ENCODE results near the gene BTC.
"Not testable (repeated sequence)": the region's sequence is repeated elsewhere in the genome, so short reads cannot be mapped to it uniquely, and the experiment has no call there.

Gene BTC

DNA sequence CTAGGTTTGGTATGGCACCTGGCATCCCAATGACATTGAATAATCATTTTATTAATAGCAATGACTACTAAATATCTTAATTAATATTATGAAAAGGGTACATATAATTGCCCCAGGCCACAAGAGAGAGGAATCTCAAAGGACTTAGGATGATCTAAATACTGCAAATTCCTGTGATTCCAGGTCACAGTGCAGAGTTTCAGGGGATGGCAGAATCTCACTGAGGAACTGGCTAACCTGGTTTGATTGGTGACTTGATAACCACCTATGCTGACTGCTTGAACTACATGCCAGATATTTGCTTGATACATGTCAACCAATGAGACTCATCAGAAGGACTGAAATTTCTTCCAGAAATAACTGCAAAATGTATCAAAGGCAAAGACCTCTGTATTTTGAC, 37.2 kb downstream of the BTC start:
- DNase-seq (ENCODE audit: low spot score), result no peak

GRCh38 chr4:74755486-74755885, 38.8 kb downstream of the BTC start:
- no peak for DNase-seq (ENCODE audit: low spot score)

GRCh38 chr4:74754218-74754617, 40.1 kb downstream of the BTC start:
- no peak for DNase-seq (ENCODE audit: low spot score)

DNA sequence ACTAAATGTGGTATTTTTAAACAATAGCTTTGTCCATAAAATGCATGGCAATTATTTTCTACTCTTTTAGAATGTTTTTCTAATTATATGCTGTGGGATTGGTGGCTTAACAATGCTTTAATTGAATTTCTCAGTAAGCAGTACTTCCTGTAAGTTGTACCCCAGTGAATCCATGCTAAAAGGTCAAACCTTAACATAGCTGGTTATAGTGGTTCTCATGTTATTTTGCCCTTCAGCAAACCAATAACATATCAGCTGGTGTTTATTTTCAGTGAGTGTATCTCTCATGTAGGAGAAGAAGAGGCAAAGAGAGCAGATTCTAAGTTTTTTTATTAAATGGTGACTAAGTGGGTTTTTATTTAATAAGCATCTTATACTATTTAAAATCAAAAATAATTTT, 41.5 kb downstream of the BTC start:
- no peak for DNase-seq (ENCODE audit: low spot score)

DNA sequence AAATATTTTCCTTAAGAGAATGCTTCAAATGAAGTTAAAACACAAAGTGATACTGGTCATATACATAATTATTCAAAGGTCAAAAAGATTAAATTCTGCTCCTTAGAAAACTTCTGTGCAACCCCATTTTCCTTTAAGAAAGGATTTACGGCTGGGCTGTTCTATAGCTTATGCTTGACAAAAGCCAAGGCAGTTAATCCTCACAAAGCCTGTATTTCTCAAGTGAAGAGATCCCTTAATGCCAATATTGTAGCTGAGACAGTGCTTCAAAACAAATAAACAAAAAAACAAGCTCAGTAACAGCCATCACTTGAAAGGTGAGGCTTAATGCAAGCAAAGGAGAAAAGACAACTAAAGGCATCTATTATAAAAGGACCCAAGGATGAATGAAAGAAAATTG, 42.5 kb downstream of the BTC start:
- no peak for DNase-seq (ENCODE audit: low spot score)

DNA sequence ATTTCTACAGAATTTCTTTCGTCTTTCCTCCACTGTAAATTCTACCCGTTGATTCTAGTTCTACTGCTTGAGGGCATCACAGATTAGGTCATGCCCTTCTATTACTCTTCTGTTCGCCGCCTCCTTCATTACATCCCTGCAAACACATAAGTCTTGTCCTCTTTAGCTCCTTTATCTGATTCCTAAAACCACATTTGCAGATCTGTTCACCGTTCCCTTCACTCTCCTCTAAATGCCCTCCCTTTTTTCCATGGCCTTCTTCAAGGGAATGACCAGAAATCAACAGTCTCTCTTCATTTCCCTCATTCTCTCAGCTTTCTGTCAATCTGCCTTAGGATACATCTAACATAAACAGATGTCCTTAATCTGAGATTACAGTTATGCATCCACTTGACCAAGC, 43.1 kb downstream of the BTC start:
- DNase-seq (ENCODE audit: low spot score), result no peak

DNA sequence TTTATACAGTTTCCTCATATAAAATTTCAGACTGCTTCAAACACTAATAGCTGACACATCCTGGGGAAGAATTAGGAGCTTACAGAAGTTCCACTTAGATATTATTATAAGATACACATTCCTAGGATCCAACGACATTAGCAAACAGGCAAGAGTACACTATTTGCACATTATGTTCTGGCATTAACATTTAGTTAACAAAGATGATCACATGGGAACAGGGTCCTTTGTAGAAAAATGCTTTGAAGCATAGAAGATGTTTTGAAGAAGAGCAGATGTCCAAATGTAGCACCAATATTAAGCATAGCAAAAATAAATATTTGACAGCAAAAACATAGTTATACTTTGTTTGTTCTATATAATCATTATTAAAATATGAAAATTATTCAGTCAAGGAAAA, 52.1 kb downstream of the BTC start:
- no peak for DNase-seq (ENCODE audit: low spot score)

DNA sequence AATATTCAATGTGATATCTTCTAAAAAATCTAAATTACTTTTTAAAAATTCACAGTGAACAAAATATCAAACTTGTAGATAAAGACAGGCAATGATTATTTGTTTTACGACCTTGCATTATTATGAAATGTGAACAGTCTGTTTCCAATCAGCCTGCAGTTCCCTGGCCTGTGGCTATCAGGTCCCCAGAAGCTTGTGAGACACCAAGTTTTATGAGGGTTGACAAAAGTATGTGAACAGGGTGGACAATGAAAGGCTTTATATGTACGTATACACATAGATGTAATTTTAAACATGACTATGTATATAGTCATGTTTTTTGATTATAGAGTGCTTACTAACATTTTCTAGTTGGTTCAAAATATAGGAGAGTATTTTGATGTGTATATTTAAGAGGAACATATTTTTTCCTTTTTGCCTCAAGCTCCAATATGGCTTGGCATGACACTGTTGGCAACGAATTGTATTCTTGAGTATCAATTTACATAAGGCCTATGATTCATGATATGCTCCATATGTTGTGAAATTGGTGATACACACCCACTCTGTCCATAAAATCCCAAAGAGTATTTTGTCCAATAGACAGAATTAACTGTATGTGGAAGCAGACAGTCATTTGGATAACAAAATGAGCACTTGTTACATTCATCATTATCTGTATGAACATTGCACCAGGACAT, 55.7 kb downstream of the BTC start:
- DNase-seq (ENCODE audit: low spot score), result no peak

DNA sequence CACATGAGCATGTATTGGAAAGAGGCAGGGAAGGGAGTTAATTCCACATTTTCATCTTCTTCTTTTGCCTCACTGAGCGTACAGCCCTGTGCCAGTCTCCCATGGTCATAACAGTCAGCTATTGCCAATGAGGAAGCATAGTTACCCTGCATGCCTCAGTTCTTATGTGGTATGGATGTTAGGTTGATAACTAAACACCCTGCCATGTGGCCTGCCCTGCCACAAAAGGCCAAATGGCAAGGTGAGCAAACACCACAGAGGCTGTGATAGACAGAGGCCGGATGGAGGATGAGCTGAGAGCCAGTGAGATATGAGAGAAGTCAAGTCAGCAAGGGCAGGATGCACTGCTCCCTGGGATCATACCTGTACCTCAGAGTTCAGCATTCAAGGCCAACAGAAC, 59.3 kb downstream of the BTC start:
- DNase-seq (ENCODE audit: low spot score), result no peak

GRCh38 chr4:74733756-74734155, 60.6 kb downstream of the BTC start:
- DNase-seq (ENCODE audit: low spot score), result no peak

GRCh38 chr4:74724979-74725378, 69.3 kb downstream of the BTC start:
- DNase-seq (ENCODE audit: low spot score), result no peak

DNA sequence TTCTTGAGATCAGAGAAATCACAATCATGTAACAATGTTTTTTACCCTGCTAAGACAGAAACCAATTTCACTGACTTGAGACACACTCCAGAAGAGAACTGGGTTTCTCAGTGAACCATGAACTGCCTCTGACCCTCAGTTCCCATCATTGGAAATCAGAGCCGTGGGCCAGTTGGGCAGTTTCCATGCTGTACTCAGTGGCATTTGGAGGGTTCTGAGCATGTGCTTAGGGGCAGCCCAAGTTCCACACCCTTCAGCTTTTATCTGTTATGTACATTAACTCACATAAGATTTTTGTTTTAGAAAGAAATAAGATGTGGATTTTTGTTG, 77.9 kb downstream of the BTC start:
- no peak for DNase-seq (ENCODE audit: low spot score)

GRCh38 chr4:74715706-74716435, 78.5 kb downstream of the BTC start:
- DNase-seq (ENCODE audit: low spot score), result no peak

- DNase-seq (ENCODE audit: low spot score), result no peak
These were observed 79.7 kb downstream of the BTC start for GRCh38 chr4:74714611-74715130.

- DNase-seq (ENCODE audit: low spot score), result not testable (repeated sequence)
These were observed 86.2 kb downstream of the BTC start for GRCh38 chr4:74708135-74708534.

All from activated CD4-positive, alpha-beta T cell treated with anti-CD3 and anti-CD28 coated beads, Interleukin-2, Interleukin-4, amounts not matched to agents 100 ng/mL and 50 ng/mL, durations not matched to agents 16 hours and 8 hours (primary cell).